ENCODE data around the gene SLC9A9. TPM values are rescaled to one million over a fixed set of nuclear protein-coding genes. Genes with fewer than 3 reads are reported as not detected.

Gene SLC9A9
- polyA plus RNA-seq, 1 donor, result 6.3 TPM

- WGBS (ENCODE audit: insufficient coverage, low lambda C conversion rate), result 100% methylated on average over 1 of the region's 3 CpGs
- no peak for DNase-seq
- Histone ChIP-seq H3K9me3 (ENCODE audit: control insufficient read depth, low read depth, low read length) (no peaks in the 10 kb centered on the region), H3K27ac (ENCODE audit: low read length) (no peak overlapping the region), H3K27me3 (ENCODE audit: control insufficient read depth, insufficient read depth, low read length) (no peaks in the 10 kb centered on the region), H3K4me1 (ENCODE audit: control insufficient read depth, insufficient read depth, low read length) (no peaks in the 10 kb centered on the region), H3K36me3 (ENCODE audit: control insufficient read depth, insufficient read depth, low read length) (no peaks in the 10 kb centered on the region), H3K4me3 (ENCODE audit: low read length) (no peak overlapping the region)
These were observed 54.3 kb downstream of the SLC9A9 start for GRCh38 chr3:143793971-143794370.

DNA sequence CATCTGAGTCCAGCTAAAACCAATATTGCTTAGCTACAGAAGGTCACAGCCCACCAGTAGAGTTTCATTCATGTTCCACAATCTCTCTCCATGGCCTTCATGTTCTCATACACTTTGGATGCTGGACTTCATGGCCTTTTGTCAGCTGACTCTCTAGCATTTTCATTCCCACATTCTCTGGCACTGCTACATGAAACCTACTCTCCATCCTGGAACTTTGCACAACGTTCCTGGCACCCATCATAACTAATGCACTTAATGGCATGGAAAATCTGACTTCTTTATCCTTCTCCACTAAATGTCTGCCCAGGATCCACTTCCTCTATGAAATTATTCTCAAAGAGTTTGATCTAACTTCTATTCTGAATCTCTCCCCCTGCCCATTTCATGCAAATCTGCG is 56.9 kb downstream of the SLC9A9 start:
- Histone ChIP-seq H3K27me3 (ENCODE audit: control insufficient read depth, insufficient read depth, low read length) (no peaks in the 10 kb centered on the region), H3K4me3 (ENCODE audit: low read length) (no peak overlapping the region), H3K36me3 (ENCODE audit: control insufficient read depth, insufficient read depth, low read length) (no peaks in the 10 kb centered on the region), H3K9me3 (ENCODE audit: control insufficient read depth, low read depth, low read length) (no peaks in the 10 kb centered on the region), H3K27ac (ENCODE audit: low read length) (no peak overlapping the region), H3K4me1 (ENCODE audit: control insufficient read depth, insufficient read depth, low read length) (no peaks in the 10 kb centered on the region)
- DNase-seq, result no peak
- no CpG with 5 or more reads among the region's 2 CpGs for WGBS (ENCODE audit: insufficient coverage, low lambda C conversion rate)

- WGBS (ENCODE audit: insufficient coverage, low lambda C conversion rate), result 69% methylated on average over 5 of the region's 9 CpGs
- Histone ChIP-seq H3K27me3 (ENCODE audit: control insufficient read depth, insufficient read depth, low read length) (no peaks in the 10 kb centered on the region), H3K9me3 (ENCODE audit: control insufficient read depth, low read depth, low read length) (no peaks in the 10 kb centered on the region), H3K4me1 (ENCODE audit: control insufficient read depth, insufficient read depth, low read length) (no peaks in the 10 kb centered on the region), H3K27ac (ENCODE audit: low read length) (no peak overlapping the region), H3K4me3 (ENCODE audit: low read length) (no peak overlapping the region), H3K36me3 (ENCODE audit: control insufficient read depth, insufficient read depth, low read length) (no peaks in the 10 kb centered on the region)
- no peak for DNase-seq
These were observed 61.8 kb downstream of the SLC9A9 start for GRCh38 chr3:143786219-143787191.

DNA sequence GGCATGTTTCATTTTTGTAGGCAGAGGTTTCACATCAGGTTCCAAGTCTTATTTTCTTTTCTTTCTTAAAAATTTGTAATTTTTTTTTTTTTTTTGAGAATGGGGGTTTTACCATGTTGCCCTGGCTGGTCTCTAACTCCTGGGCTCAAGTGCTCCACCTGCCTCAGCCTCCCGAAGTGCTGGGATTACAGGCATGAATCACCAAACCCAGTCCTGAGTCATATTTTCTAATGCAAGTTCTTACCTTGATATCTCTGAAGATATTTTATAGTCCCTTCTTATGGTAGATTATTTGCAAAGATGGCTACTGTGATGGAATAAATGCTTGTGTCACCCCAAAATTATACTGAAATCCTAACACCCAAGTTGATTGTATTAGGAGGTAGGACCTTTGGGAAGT is 63.8 kb downstream of the SLC9A9 start:
- no peak for DNase-seq
- Histone ChIP-seq H3K27me3 (ENCODE audit: control insufficient read depth, insufficient read depth, low read length) (no peaks in the 10 kb centered on the region), H3K4me1 (ENCODE audit: control insufficient read depth, insufficient read depth, low read length) (no peaks in the 10 kb centered on the region), H3K4me3 (ENCODE audit: low read length) (no peak overlapping the region), H3K27ac (ENCODE audit: low read length) (no peak overlapping the region), H3K9me3 (ENCODE audit: control insufficient read depth, low read depth, low read length) (no peaks in the 10 kb centered on the region), H3K36me3 (ENCODE audit: control insufficient read depth, insufficient read depth, low read length) (no peaks in the 10 kb centered on the region)
- WGBS (ENCODE audit: insufficient coverage, low lambda C conversion rate), result no CpG with 5 or more reads among the region's 1 CpG

GRCh38 chr3:143783851-143784370 is 64.4 kb downstream of the SLC9A9 start:
- Histone ChIP-seq H3K36me3 (ENCODE audit: control insufficient read depth, insufficient read depth, low read length) (no peaks in the 10 kb centered on the region), H3K4me1 (ENCODE audit: control insufficient read depth, insufficient read depth, low read length) (no peaks in the 10 kb centered on the region), H3K27ac (ENCODE audit: low read length) (no peak overlapping the region), H3K4me3 (ENCODE audit: low read length) (no peak overlapping the region), H3K9me3 (ENCODE audit: control insufficient read depth, low read depth, low read length) (no peaks in the 10 kb centered on the region), H3K27me3 (ENCODE audit: control insufficient read depth, insufficient read depth, low read length) (no peaks in the 10 kb centered on the region)
- WGBS (ENCODE audit: insufficient coverage, low lambda C conversion rate), result 66% methylated on average over 3 of the region's 4 CpGs
- no peak for DNase-seq

DNA sequence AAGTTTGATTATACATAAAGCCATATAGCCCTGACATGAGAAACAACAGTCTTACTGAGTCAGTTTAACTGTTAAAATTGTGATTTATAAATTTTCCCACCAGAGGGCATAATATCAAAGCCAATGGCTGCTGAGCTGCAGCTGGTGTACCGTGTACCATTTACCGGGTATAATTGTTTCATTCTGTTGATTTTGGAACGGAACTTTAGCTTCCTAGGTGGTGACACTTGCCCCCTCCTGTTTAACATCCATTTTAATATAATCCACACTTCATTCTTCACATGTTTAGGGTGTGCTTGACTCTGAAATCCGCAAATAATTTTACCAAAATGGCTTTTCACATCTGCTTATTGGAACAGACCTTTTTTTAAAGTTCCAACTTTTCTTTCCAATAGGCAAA is 72.8 kb downstream of the SLC9A9 start:
- WGBS (ENCODE audit: insufficient coverage, low lambda C conversion rate), result 83% methylated on average over 1 of the region's 4 CpGs
- no peaks in the 10 kb centered on the region for H3K36me3 ChIP-seq (ENCODE audit: control insufficient read depth, insufficient read depth, low read length)
- H3K4me3 ChIP-seq (ENCODE audit: low read length), result no peak overlapping the region
- peak in 1 of 2 donors; percentile 16 for DNase-seq
- H3K4me1 ChIP-seq (ENCODE audit: control insufficient read depth, insufficient read depth, low read length), result no peaks in the 10 kb centered on the region
- H3K27ac ChIP-seq (ENCODE audit: low read length), result no peak overlapping the region
- H3K27me3 ChIP-seq (ENCODE audit: control insufficient read depth, insufficient read depth, low read length), result no peaks in the 10 kb centered on the region
- no peaks in the 10 kb centered on the region for H3K9me3 ChIP-seq (ENCODE audit: control insufficient read depth, low read depth, low read length)

DNA sequence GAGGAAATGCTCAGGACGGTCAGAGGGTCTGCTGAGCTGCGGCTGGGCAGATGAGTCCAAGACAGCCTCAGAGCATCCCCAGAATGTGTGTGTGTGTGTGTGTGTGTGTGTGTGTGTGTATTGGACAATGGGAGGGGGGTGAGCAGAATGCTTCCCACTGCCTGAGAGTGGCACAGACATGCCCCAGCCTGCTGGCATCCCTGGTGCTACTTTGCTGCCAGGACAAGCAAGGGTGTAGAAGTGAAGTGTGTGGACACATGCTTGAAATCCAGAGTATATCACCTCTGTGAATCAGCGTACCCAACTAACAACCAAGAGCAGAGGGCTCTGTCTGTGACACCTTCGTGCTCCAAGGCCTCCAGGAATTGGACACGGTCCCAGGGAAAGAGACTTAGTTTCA is 76.3 kb downstream of the SLC9A9 start:
- no CpG with 5 or more reads among the region's 5 CpGs for WGBS (ENCODE audit: insufficient coverage, low lambda C conversion rate)
- H3K9me3 ChIP-seq (ENCODE audit: control insufficient read depth, low read depth, low read length), result no peaks in the 10 kb centered on the region
- H3K27me3 ChIP-seq (ENCODE audit: control insufficient read depth, insufficient read depth, low read length), result no peaks in the 10 kb centered on the region
- no peaks in the 10 kb centered on the region for H3K4me1 ChIP-seq (ENCODE audit: control insufficient read depth, insufficient read depth, low read length)
- H3K4me3 ChIP-seq (ENCODE audit: low read length), result no peak overlapping the region
- H3K27ac ChIP-seq (ENCODE audit: low read length), result no peak overlapping the region
- H3K36me3 ChIP-seq (ENCODE audit: control insufficient read depth, insufficient read depth, low read length), result no peaks in the 10 kb centered on the region
- no peak for DNase-seq

- Histone ChIP-seq H3K9me3 (ENCODE audit: control insufficient read depth, low read depth, low read length) (no peaks in the 10 kb centered on the region), H3K4me3 (ENCODE audit: low read length) (no peak overlapping the region), H3K27ac (ENCODE audit: low read length) (no peak overlapping the region), H3K27me3 (ENCODE audit: control insufficient read depth, insufficient read depth, low read length) (no peaks in the 10 kb centered on the region), H3K4me1 (ENCODE audit: control insufficient read depth, insufficient read depth, low read length) (no peaks in the 10 kb centered on the region), H3K36me3 (ENCODE audit: control insufficient read depth, insufficient read depth, low read length) (no peaks in the 10 kb centered on the region)
- no peak for DNase-seq
- 84% methylated on average over 3 of the region's 3 CpGs for WGBS (ENCODE audit: insufficient coverage, low lambda C conversion rate)
These were observed 77.0 kb downstream of the SLC9A9 start for GRCh38 chr3:143771258-143771657.

DNA sequence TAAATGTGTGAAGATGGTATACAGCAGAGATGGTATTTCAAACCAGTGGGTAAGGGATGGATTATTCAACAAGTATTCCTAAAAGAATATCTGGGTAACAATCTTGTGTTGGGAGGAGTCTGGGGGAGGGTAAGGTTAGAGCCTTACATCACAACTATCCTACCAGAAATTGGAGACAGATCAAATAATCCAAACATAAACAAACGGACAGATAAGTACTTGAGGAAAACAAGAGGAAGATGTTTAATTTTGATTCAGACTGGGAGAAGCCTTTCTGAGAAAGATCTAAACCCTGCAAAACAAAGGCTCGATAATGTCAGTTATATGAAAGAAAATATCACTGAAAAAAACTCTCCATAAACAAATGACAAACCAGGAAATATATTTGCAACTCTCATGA is 77.9 kb downstream of the SLC9A9 start:
- no peaks in the 10 kb centered on the region for H3K27me3 ChIP-seq (ENCODE audit: control insufficient read depth, insufficient read depth, low read length)
- no peaks in the 10 kb centered on the region for H3K9me3 ChIP-seq (ENCODE audit: control insufficient read depth, low read depth, low read length)
- H3K4me3 ChIP-seq (ENCODE audit: low read length), result no peak overlapping the region
- H3K4me1 ChIP-seq (ENCODE audit: control insufficient read depth, insufficient read depth, low read length), result no peaks in the 10 kb centered on the region
- no peaks in the 10 kb centered on the region for H3K36me3 ChIP-seq (ENCODE audit: control insufficient read depth, insufficient read depth, low read length)
- no peak for DNase-seq
- no peak overlapping the region for H3K27ac ChIP-seq (ENCODE audit: low read length)
- WGBS (ENCODE audit: insufficient coverage, low lambda C conversion rate), result 20% methylated on average over 1 of the region's 2 CpGs

- DNase-seq, result no peak
- no peaks in the 10 kb centered on the region for H3K9me3 ChIP-seq (ENCODE audit: control insufficient read depth, low read depth, low read length)
- no peak overlapping the region for H3K27ac ChIP-seq (ENCODE audit: low read length)
- H3K4me3 ChIP-seq (ENCODE audit: low read length), result no peak overlapping the region
- H3K4me1 ChIP-seq (ENCODE audit: control insufficient read depth, insufficient read depth, low read length), result no peaks in the 10 kb centered on the region
- no peaks in the 10 kb centered on the region for H3K36me3 ChIP-seq (ENCODE audit: control insufficient read depth, insufficient read depth, low read length)
- no peaks in the 10 kb centered on the region for H3K27me3 ChIP-seq (ENCODE audit: control insufficient read depth, insufficient read depth, low read length)
- 14% methylated on average over 1 of the region's 1 CpG for WGBS (ENCODE audit: insufficient coverage, low lambda C conversion rate)
These were observed 78.7 kb downstream of the SLC9A9 start for GRCh38 chr3:143769616-143770015.
